HS-5 (cell line): Measurements from ENCODE around the gene AMD1.
"Not testable (repeated sequence)": the region's sequence is repeated elsewhere in the genome, so short reads cannot be mapped to it uniquely, and the experiment has no call there.

ENCODE experiments used
- DNase-seq: peaks from one replicate; pipeline ENCODE4 v3.0.0-alpha.2; 2012; ENCODE audit warnings: low read depth

AMD1 gene

DNA sequence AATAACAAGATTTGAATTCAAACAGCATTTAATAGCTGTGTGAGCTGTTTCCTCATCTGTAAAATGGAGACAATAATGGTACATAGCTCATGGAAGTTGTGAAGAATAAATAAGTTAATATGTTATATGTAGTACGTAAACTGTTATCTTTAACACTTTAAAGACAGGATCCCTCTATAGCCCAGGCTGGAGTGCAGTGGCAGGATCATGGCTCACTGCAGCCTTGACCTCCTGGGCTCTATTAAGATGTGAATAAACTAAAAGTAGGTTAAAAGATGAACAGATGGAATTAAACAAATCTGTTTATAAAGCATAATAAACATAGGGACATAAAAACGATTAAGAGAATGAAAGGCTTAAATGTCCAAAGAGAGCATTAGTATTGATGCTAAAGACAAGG is 3.0 kb downstream of the AMD1 start:
- no peak for DNase-seq

DNA sequence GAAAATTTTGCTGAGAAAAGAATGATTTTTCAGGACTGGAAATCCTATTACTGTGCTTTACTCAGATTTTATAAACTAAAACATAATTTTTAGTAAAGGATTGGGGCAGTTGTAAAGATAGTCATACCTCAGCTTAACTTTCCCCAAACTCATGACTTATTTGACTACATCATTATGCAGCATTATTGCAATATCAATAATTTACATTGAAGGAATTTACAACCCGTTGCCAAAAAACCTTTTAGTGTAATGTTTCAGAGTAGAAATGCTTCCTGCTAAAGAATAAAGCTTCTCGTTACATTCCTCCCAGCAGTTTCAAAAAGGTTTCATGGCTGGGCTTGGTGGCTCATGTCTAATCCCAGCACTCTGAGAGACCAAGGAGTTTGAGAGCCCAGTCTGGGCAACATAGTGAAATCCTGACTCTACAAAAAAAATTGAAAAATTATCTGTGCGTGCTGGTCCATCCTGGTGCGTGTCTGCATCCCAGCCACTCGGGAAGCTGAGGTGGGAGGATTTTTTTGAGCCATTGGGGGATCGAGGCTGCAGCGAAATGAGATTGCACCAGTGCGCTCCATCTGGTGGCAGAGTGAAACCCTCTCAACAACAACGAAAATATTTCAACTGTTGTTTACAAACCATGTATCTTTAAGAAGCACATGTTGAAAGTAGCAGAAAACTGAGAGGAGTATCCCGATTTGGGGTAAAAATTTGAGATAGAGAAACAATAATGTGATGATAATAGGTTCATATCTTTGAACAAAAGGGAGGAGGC is 4.4 kb downstream of the AMD1 start:
- no peak for DNase-seq

DNA sequence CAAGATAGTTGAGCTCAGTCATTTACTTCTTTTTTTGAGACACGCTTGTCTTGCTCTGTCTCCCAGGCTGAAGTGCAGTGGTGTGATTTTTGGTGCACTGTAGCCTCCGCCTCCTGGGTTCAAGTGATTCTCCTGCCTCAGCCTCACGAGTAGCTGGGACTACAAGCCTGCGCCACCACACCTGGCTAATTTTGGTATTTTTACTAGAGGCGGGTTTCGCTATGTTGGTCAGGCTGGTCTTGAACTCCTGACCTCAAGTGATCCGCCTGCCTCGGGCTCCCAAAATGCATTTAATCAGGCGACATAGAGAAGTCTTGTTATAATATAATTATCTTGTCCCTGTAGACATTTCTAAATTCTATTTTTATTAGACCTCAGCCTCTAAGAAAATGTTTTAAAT is 6.1 kb downstream of the AMD1 start:
- DNase-seq: no peak

DNA sequence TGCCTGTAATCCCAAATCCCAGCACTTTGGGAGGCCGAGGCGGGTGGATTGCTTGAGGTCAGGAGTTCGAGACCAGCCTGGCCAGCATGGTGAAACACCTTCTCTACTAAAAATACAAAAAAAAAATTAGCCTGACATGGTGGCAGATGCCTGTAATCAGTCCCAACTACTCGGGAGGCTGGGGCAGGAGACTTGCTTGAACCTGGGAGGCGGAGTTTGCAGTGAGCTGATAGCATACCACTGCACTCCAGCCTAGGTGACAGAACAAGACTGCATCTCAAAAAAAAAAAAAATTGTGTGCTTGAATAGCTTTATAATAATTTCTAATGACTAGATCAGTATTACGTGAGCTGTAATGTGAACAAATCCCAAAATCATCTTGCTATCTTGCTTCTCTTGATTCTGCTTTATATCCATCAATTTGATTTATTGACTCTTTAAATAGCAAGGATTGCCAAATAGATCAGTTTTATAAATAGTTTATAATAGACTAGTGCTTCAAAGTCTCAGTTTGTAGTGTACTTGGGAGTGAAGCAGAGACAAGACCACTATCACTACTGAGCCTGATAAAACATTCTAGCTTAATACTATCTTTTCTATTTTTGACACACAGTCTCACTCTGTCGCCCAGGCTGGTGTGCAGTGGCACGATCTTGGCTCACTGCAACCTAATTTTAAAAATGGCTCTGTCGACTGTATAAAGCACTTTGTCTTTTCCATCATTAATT is 7.1 kb downstream of the AMD1 start:
- no peak for DNase-seq

DNA sequence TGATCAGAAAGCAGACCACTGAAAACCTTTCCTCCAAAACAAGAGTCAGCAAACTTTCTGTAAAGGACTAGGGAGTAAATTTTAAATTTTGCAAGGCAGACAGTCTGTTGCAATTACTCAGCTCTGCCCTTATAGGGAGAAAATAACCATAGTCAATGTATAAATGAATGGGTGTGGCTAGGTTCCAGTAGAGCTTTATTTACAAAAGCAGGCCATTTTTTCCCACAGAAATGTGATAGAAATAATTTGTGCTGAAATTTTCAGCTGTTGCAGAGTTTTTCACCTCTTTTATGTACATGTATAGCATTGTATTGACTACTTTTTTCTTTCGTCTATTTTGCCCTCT is 7.7 kb downstream of the AMD1 start:
- no peak for DNase-seq

DNA sequence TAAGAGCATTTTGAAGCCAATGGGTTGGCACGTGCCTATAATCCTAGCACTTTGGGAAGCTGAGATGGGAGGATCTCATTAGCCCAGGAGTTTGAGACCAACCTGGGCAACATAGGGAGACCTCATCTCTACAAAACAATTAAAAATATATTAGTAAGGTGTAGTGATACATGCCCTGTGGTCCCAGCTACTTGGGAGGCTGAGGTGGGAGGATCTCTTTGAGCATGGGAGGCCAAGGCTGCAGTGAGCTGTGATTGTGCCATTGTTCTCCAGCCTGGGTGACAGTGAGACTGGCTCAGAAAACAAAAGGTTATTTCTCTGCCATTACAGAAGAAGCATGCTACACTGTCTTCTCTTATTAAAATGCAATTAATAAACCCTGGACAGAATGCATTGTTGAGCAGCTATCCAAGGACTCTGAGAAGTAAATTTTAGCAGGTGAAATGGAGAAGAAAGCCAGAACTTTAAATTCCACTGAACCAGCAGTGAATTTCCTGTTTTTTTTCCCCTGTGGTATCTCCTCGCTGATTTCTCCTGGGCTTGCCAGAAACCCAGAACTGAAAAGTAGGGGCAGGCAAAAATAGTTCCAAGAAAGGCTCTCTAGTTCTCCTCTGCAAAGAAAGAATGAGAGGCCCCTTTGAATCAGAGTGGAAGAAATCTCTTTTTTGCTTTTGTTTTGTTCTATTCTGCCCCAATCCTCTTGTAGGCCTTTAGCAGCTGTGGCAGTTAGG is 8.4 kb downstream of the AMD1 start:
- DNase-seq: no peak

DNA sequence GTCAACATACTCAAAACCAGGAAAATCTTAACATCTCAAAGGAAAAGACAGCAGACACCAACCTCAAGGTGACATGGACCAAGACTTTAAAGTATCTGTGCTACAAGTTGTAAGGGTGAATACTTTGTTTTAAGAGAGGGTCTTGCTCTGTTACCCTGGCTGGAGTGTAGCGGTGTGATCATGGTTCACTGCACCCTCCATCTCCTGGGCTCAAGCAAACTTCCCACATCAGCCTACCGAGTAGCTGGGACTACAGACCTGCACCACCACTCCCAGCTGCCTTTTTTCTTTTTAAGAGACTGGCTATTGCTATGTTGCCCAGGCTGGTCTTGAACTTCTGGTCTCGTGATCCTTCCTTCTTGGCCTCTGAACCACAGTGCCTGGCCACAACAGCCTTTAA is 9.7 kb downstream of the AMD1 start:
- no peak for DNase-seq

DNA sequence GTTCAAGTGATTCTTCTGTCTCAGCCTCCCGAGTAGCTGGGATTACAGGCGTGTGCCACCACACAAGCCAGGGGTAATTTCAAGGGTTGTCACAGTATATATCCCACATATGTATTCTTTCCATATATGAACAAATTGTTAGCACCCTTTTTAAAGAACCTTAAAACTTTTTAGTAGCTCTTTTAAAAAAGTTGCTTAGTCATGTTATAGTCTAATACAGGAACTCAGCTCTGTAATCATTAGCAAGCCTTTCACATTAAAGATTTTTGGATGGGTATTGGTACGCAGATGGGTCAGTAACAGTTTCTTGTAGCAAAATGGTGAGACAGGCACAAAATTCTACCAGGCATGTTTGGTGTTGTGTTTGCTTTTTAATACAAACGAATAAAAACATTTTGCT is 10.9 kb downstream of the AMD1 start:
- no peak for DNase-seq

DNA sequence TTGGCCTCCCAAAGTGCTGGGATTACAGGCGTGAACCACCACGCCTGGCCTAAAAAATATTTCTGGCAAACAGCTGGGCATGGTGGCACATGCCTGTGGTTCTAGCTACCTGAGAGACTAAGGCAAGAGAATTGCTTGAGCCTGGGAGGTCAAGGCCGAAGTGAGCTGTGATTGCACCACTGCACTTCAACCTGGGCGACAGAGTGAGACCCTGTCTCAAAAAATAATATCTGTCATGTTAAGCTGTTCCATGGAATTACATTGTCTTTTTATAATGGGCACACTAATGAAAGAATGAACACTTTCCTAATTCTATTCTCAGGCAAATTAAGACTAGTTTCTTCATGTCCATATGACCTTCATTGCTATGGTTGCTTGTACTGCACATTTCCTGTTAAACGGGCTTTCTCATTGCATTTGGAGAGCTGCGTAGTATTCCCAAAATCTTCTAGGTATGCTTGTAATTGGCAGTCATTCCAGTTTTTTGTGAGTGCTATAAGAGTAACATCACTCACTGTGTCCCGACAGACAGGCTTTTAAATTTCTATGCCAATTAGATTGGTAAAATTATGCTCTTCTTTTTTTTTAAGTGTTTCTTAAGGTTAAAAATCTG is 12.1 kb downstream of the AMD1 start:
- DNase-seq: no peak

DNA sequence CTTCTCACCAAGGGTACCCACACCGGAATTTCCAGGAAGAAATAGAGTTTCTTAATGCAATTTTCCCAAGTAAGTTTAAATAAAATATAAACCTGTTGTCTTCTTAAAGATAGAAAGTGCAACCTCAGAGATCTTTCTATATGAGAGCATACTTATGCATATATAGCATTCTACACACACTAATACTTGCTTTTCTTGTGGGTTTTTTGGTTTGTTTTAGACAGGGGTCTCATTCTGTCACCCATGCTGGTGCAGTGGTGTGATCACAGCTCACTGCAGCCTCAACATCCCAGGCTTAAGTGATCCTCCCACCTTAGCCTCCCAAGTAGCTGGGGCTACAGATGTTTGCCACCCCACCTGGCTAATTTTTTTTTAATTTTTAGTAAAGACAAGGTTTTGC is 15.7 kb downstream of the AMD1 start:
- DNase-seq: no peak

DNA sequence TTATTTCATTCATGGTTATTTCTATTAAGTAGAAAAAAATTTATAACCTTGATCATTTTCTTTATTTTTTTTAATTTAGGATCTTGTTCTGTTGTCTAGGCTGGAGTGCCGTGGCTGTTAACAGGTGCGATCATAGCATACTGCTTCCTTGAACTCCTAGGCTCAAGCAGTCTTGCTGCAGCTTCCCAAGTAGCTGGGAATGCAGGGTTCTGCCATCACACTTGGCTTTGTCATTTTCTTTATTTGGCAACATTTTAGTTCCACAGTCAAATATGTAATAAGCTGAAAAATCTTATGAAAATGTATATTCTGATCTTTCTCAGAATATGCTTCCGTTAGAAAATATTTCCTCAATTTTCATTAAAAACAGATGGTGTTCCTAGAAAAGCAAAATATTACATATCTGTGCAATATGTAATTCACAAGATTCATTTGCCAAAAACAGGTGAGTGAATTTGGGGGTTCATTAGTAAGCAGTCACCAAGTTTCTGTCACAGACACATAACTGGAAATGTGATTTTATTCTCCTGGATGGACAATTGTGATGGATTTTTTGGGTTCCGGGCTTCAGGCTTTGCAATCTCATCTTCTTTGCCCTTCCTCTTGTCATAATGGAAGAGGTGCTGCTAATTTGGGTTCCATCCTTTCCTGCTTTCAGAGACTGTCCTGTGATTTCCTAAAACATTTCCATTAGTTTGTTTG is 21.5 kb downstream of the AMD1 start:
- DNase-seq: no peak

DNA sequence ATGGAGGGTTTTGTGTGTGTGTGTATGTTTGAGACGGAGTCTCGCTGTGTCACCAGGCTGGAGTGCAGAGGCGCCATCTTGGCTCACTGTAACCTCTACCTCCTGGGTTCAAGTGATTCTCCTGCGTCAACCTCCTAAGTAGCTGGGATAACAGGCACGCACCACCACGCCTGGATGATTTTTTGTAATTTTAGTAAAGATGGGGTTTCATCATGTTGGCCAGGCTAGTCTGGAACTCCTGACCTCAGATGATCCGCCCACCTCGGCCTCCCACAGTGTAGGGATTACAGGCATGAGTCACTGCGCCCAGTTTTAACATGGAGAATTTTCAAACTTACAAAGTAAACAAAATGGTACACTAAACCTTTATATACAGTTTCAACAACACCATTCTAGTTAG is 22.8 kb downstream of the AMD1 start:
- no peak for DNase-seq

DNA sequence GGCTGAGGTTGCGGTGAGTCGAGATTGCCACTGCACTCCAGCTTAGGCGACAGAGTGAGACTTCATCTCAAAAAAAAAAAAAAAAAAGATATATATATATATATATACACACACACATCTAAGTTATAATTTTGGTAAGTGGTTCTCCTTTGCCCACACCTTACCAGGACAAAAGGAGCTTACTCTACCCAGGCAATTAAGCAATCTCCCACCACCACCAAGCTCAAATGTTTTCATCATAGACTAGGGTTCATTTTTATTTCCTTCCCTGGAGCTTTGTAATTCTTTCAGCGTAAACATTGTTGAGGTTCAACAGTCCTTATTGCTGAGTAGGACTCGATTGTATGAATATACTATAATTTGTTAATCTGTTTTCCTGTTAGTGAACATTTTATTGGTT is 23.5 kb downstream of the AMD1 start:
- DNase-seq: no peak

DNA sequence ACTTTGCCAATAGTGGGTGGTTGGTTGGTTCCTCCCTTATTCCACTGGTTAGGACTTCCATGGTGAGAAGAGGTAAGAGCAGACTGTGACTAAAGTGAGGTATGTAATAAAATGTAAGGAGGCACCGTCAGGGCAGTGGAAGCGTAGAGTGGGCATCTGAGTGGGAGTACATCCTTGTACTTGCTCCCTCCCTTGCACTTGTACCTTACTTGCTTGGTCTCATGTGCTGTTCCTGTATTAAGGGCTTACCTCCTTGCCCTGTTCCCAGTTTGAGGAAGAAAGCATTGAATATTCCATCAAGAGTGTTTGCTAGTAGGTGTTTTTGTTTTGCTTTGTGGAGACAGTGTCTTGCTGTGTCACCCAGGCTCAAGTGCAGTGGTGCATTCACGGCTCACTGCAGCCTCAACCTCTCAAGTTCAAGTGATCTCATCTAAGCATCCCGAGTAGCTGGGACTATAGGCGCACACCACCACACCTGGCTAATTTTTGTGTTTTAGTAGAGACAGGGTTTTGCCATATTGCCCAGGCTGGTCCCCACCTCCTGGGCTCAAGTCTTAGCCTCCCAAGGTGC is 25.5 kb downstream of the AMD1 start:
- DNase-seq: no peak

DNA sequence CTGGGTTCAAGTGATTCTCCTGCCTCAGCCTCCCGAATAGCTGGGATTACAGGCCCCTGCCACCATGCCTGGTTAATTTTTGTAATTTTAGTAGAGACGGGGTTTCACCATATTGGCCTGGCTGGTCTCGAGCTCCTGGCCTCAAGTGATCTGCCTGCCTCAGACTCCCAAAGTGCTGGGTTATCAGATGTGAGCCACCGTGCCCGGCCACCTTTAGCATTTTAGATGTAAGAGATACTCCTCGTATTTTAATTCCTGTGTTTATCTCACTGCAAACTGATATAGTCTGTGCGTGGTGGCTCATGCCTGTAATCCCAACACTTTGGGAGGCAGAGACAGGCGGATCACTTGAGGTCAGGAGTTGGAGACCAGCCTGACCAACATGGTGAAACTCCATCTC is 27.0 kb downstream of the AMD1 start:
- not testable (repeated sequence) for DNase-seq

DNA sequence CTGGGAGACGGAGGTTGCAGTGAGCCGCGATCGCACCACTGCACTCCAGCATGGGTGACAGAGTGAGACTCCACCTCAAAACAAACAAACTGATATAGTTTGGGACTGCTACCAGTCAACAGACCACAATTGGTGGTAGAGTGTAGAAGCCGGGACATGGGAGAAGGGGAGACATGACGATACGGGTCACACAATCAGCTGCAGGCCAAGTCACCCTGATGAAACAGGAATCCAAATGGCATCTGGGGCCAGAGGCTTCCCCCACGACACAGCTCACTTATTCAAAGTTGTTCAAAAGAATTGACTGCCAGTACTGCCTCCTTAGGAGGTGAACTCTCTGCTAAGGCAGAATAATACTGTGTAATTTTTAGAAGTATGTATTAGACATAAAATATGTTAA is 27.5 kb downstream of the AMD1 start:
- no peak for DNase-seq

DNA sequence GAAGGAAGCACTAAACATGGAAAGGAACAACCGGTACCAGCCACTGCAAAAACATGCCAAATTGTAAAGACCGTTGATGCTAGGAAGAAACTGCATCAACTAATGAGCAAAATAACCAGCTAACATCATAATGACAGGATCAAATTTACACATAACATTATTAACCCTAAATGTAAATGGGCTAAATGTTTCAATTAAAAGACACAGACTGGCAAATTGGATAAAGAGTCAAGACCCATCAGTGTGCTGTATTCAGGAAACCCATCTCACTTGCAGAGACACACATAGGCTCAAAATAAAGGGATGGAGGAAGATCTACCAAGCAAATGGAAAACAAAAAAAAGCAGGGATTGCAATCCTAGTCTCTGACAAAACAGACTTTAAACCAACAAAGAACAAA is 31.7 kb downstream of the AMD1 start:
- DNase-seq: not testable (repeated sequence)

DNA sequence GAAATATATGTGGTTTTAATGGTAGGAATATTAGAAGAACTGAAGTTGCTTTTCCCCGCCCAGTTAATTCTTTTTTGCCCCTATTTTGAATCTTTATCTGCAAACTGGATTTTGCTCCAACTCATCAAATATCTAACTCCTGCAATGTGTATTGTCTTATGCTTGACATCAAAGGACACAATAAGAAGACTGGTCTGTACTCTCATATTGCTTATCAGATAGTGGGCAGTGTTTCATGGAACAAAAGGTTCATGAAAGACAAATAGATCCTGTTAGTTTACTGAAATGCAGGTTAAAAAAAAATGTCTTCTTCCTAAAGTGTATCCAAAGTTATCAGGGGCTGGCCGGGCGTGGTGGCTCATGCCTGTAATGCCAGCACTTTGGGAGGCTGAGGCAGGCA is 56.2 kb downstream of the AMD1 start:
- DNase-seq: no peak

DNA sequence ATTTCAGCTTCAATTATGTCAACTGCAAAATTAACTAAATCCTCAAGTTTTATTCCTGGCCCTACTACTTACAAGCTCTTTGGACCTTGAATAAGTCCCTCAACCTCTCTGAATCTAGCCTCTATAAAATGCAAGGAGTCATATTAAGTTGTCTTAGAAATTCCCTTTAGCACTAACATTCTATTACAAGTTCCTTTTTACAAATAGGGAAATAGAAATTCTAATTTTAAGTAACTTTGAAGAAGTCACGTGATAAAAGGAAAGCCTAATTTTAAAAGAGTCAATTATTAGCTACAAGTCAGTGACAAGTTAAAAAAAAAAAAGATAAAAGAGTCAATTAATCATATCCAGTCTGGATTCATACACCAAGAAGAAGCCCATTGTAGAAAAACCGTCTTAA is 59.3 kb downstream of the AMD1 start:
- no peak for DNase-seq

DNA sequence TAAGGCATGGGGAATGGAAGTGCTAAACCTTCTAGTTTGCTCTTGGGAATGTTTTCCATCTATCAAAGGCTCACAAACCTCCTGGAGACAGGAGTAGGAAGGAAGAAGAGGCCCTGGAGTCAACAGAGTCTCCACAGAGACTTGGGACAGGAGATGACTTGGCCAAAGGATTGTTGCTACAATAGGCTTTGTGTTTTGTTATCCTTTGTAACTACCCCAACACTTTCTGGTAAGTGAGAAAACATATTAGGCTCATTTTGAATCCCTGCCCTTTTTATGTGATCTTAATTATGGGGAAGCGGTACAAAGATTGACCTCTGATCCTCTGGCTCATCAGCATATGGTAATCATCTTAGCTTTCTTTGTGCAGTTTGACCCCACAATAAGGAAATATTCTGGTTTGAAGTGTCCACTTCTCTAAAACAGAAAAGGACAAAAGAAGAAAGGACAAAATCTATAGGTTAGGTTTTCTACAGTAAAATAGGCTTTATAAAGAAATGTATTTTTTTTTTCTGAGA is 59.9 kb downstream of the AMD1 start:
- no peak for DNase-seq

DNA sequence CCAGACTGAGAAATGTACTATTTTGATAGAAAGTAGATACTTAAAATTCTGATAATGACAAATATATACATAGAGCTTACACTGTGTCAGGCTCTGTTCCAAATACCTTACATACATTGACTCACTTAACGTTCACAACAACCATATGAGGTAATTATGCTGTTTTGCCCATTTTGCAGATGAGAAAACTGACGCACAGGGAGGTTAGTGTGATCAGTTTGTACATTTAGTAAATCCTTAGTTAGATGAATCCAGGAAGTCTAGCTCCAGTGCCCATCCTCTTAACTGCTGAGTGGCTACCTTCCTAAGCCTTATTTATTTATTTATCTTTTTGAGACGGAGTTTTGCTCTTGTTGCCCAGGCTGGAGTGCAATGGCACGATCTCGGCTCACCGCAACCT is 60.6 kb downstream of the AMD1 start:
- no peak for DNase-seq

DNA sequence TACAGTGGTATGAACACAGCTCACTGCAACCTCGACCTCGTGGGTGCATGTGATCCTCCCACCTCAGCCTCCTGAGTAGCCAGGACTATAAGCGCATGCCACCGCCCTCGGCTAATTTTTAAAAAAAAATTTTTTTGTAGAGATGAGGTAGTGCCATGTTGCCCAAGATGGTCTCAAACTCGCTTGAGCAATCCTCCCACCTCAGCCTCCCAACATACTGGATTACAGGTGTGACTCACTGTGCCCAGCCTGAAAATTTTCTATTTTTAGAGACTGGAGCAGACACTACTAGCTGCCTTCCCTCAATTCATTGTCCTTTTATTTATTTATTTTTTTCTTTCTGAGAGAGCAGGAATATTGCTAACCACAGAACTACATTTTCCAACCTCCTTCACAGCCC is 63.6 kb downstream of the AMD1 start:
- DNase-seq: no peak
